Mononuclear cell (primary cell): ENCODE results near the gene ALB. TPM values are rescaled to one million over a fixed set of nuclear protein-coding genes. Genes with fewer than 3 reads are reported as not detected.

Experiments
- H3K27me3 ChIP-seq: 2 replicates; pipeline ENCODE4 v1.6.0; 2011; ENCODE audit warnings: low read length, control low read depth; ENCODE audit not compliant: insufficient read depth
- H3K4me1 ChIP-seq: 2 replicates; pipeline ENCODE4 v1.5.1; 2011; ENCODE audit warnings: mild to moderate bottlenecking, low read length, control low read depth; ENCODE audit not compliant: insufficient read depth
- H3K4me3 ChIP-seq: 2 replicates; pipeline ENCODE4 v1.5.1; 2011; ENCODE audit warnings: mild to moderate bottlenecking, low read length, moderate library complexity
- H3K9me3 ChIP-seq: 2 replicates; pipeline ENCODE4 v1.5.1; 2011; ENCODE audit warnings: low read depth, mild to moderate bottlenecking, control low read depth, low read length
- total RNA-seq: library from RNA; depleted of rRNA; stranded (reverse); fragments of >200 nt; gene quantifications from one replicate; pipeline ENCODE4 v1.2.3, GENCODE V29; 2012

The ALB gene
- total RNA-seq, 1 donor = 0.31 TPM

DNA sequence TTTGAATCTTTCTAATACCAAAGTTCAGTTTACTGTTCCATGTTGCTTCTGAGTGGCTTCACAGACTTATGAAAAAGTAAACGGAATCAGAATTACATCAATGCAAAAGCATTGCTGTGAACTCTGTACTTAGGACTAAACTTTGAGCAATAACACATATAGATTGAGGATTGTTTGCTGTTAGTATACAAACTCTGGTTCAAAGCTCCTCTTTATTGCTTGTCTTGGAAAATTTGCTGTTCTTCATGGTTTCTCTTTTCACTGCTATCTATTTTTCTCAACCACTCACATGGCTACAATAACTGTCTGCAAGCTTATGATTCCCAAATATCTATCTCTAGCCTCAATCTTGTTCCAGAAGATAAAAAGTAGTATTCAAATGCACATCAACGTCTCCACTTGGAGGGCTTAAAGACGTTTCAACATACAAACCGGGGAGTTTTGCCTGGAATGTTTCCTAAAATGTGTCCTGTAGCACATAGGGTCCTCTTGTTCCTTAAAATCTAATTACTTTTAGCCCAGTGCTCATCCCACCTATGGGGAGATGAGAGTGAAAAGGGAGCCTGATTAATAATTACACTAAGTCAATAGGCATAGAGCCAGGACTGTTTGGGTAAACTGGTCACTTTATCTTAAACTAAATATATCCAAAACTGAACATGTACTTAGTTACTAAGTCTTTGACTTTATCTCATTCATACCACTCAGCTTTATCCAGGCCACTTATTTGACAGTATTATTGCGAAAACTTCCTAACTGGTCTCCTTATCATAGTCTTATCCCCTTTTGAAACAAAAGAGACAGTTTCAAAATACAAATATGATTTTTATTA, 28.3 kb downstream of the ALB start:
- Histone ChIP-seq H3K4me1 (no peaks in the 10 kb centered on the region), H3K27me3 (no peaks in the 10 kb centered on the region), H3K9me3 (no peaks in the 10 kb centered on the region), H3K4me3 (no peak overlapping the region)

DNA sequence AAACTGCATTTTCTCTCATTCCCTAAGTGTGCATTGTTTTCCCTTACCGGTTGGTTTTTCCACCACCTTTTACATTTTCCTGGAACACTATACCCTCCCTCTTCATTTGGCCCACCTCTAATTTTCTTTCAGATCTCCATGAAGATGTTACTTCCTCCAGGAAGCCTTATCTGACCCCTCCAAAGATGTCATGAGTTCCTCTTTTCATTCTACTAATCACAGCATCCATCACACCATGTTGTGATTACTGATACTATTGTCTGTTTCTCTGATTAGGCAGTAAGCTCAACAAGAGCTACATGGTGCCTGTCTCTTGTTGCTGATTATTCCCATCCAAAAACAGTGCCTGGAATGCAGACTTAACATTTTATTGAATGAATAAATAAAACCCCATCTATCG, 29.1 kb downstream of the ALB start:
- H3K9me3 ChIP-seq = no peaks in the 10 kb centered on the region
- no peaks in the 10 kb centered on the region for H3K4me1 ChIP-seq
- no peak overlapping the region for H3K4me3 ChIP-seq
- H3K27me3 ChIP-seq = no peaks in the 10 kb centered on the region

DNA sequence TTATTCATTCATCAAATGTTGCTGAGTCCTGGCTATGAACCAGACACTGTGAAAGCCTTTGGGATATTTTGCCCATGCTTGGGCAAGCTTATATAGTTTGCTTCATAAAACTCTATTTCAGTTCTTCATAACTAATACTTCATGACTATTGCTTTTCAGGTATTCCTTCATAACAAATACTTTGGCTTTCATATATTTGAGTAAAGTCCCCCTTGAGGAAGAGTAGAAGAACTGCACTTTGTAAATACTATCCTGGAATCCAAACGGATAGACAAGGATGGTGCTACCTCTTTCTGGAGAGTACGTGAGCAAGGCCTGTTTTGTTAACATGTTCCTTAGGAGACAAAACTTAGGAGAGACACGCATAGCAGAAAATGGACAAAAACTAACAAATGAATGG, 30.2 kb downstream of the ALB start:
- no peak overlapping the region for H3K4me3 ChIP-seq
- no peaks in the 10 kb centered on the region for H3K9me3 ChIP-seq
- no peaks in the 10 kb centered on the region for H3K27me3 ChIP-seq
- H3K4me1 ChIP-seq = no peaks in the 10 kb centered on the region

DNA sequence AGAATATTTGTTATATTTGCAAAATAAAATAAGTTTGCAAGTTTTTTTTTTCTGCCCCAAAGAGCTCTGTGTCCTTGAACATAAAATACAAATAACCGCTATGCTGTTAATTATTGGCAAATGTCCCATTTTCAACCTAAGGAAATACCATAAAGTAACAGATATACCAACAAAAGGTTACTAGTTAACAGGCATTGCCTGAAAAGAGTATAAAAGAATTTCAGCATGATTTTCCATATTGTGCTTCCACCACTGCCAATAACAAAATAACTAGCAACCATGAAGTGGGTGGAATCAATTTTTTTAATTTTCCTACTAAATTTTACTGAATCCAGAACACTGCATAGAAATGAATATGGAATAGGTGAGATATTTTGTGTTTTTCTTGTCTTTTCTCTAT, 31.9 kb downstream of the ALB start, which contains the start of gene AFP:
TSS of gene AFP (plus strand) at position 238 of the 400 bp plus-strand sequence. CDS start at position 280, 42 bp downstream.
- Histone ChIP-seq H3K9me3 (no peaks in the 10 kb centered on the region), H3K4me1 (no peaks in the 10 kb centered on the region), H3K27me3 (no peaks in the 10 kb centered on the region), H3K4me3 (no peak within 1 kb of the TSS)

DNA sequence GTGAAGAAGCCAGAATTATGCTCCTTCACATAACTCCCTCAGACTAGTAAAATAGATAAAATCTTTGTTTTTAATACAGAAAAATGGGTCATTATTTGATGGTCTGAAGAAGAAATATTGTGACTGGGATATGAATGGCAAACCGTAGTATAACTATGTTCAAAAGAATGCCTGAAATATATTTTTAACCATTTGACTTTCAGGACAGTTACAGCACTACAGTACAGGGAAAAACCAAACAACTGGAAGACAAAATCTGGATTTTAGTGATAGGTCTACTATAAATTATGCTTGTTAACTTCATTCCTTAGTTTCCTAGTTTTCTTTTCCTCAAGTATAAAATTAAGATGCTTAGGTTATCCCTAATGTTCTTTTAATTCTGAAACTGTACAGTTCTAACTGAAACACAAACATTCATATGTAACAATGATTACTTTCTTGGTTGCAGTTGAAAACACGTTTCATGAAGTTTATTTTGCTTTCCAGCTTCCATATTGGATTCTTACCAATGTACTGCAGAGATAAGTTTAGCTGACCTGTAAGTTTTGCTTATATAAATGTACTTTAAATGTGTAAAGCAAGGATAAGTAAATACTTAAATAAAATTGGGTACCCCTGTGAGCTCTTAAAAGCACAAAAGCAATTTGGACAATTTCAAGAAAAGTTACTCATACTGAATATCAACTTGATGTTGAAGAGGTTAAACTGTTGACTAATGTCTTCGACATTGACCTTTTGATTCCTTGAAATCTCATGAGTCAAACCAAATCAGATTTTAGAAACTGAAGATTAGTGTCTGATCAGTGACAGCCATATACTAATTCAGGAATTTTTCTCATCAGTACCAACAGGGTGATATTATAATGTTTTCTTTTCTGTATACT, 32.8 kb downstream of the ALB start:
- no peaks in the 10 kb centered on the region for H3K9me3 ChIP-seq
- no peaks in the 10 kb centered on the region for H3K27me3 ChIP-seq
- no peak overlapping the region for H3K4me3 ChIP-seq
- no peaks in the 10 kb centered on the region for H3K4me1 ChIP-seq

DNA sequence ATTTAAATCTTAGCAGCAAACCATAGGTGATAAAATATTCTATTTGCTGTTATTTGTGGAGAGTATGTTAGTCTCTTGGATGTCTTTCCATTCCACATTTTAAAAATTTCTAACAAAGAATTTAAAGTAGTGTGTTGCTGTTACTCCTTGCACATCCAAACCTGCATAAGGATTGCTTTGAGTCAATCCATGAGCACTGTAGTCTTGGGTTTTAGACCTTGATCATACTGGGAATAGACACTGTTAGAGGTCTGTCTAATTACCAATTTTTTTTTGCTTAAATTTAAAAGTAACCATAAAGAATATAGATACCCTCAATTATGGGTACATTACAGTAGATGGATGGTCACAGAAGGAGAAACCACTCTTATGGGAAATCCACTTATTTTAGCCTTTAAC, 33.5 kb downstream of the ALB start:
- no peak overlapping the region for H3K4me3 ChIP-seq
- H3K4me1 ChIP-seq = no peaks in the 10 kb centered on the region
- no peaks in the 10 kb centered on the region for H3K27me3 ChIP-seq
- no peaks in the 10 kb centered on the region for H3K9me3 ChIP-seq

DNA sequence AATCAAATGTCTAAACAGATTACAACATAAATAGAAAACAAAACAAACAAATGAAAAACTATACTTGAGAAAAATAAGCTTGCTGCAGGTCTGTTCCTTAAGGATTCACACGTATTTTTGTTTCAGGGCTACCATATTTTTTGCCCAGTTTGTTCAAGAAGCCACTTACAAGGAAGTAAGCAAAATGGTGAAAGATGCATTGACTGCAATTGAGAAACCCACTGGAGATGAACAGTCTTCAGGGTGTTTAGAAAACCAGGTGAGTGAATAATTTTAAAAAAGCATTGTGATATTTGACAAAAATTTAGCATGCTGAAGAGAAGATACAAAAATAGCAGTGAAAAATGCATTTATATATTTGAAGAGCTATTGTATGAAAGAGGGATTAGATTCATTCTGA, 34.0 kb downstream of the ALB start:
- H3K27me3 ChIP-seq = no peaks in the 10 kb centered on the region
- H3K9me3 ChIP-seq = no peaks in the 10 kb centered on the region
- no peaks in the 10 kb centered on the region for H3K4me1 ChIP-seq
- no peak overlapping the region for H3K4me3 ChIP-seq

DNA sequence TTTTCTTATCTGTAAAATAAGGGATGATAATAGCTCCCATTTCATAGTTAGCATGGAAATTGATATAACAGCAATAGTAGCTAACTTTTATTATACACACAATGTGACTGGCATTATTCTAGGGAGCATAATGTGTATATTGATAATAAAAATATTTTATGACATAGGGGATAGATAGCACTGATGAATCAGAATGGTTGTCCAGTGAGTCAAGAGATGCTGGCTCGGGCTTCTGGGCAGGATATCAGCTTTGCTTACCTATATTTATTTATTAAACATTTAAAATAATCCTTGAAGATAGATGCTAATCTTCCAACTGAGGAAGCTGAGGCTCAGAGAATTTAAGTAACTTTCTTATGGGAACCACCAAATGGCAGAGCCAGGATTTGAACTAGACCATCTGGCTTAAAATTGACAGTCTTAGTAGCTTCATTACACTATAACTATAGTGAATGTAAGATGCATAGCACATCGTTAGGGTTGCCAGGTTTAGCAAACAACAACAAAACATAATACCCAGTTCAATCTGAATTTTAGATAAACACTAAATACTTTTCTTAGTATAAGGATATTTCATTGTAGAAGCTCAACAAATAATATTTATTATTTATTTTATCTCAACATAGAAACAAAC, 34.6 kb downstream of the ALB start:
- H3K9me3 ChIP-seq = no peaks in the 10 kb centered on the region
- no peaks in the 10 kb centered on the region for H3K27me3 ChIP-seq
- no peaks in the 10 kb centered on the region for H3K4me1 ChIP-seq
- no peak overlapping the region for H3K4me3 ChIP-seq

DNA sequence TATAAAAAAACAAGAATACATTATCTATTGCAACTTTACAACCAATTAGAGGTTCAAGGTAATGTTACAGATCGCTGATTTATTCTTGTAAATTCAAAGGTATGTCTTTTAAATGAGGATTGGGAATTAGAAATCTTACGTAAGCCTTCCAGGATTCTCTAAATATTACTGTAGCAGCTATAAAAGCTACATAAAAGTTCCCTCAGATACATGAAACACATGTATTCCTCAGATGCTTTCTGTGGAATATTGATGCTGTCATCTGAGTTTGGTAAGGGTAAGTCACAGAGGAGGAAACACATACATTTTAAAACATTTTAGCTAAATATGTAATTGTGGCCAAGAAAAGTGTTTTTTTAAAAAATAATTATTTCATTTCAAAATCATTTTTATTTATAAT, 35.4 kb downstream of the ALB start:
- no peak overlapping the region for H3K4me3 ChIP-seq
- no peaks in the 10 kb centered on the region for H3K9me3 ChIP-seq
- no peaks in the 10 kb centered on the region for H3K27me3 ChIP-seq
- no peaks in the 10 kb centered on the region for H3K4me1 ChIP-seq

DNA sequence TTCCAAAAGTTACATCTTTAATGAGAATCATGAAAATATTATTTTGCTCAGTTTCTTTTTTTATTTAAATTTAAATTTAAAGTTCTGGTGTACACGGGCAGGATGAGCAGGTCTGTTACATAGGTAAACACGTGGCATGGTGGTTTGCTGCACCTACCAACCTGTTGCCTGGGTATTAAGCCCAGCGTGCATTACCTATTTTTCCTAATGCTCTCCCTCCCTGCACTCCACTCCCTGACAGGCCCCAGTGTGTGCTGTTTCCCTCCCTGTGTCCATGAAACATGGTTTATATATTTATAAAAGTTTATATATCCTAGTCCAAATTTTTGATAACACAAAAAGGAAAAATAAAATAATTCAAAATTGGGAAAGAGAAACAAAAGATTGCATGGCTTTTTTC, 35.9 kb downstream of the ALB start:
- Histone ChIP-seq H3K4me3 (no peak overlapping the region), H3K27me3 (no peaks in the 10 kb centered on the region), H3K9me3 (no peaks in the 10 kb centered on the region), H3K4me1 (no peaks in the 10 kb centered on the region)

DNA sequence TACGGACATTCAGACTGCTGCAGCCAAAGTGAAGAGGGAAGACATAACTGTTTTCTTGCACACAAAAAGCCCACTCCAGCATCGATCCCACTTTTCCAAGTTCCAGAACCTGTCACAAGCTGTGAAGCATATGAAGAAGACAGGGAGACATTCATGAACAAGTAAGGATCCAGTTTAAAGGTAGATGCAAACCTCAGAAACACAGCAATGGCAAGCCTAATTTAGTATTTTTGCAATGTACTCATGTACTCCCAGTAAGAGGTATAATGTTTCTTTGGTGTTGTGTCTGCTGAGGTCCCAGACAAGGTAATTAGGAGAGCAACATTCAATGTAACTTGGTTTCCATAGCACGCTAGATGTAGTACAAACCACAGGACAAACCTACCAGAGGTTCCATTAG, 36.6 kb downstream of the ALB start:
- H3K4me1 ChIP-seq = no peaks in the 10 kb centered on the region
- H3K9me3 ChIP-seq = no peaks in the 10 kb centered on the region
- no peak overlapping the region for H3K4me3 ChIP-seq
- no peaks in the 10 kb centered on the region for H3K27me3 ChIP-seq

DNA sequence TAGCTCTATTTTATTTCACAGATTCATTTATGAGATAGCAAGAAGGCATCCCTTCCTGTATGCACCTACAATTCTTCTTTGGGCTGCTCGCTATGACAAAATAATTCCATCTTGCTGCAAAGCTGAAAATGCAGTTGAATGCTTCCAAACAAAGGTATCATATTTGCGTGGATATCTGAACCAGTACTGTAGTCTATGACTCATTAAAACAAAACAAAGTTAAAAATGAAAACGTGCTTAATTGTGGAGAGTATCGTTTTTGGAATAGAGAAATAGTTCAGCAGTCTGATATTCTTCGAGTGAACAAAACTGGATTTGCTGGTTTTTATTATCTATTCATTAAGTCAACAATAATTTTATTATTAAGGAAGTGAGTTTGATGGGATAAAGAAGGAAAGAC, 38.2 kb downstream of the ALB start:
- Histone ChIP-seq H3K9me3 (no peaks in the 10 kb centered on the region), H3K27me3 (no peaks in the 10 kb centered on the region), H3K4me1 (no peaks in the 10 kb centered on the region), H3K4me3 (no peak overlapping the region)

DNA sequence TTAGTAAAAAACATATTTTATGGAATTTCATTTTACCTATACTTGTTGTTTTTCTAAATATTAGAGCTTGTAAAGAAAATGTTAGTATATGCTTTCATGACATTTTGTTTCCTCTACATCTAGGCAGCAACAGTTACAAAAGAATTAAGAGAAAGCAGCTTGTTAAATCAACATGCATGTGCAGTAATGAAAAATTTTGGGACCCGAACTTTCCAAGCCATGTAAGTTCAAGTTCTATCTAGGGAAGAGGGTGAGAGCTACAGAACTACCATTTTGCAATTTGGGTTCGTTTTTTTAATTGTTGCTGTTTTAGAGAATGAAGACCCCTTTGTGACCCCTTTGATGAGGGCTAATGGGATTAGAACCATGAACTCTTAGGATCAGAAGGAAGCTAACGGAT, 39.1 kb downstream of the ALB start:
- Histone ChIP-seq H3K9me3 (no peaks in the 10 kb centered on the region), H3K4me3 (no peak overlapping the region), H3K27me3 (no peaks in the 10 kb centered on the region), H3K4me1 (no peaks in the 10 kb centered on the region)

- no peak overlapping the region for H3K4me3 ChIP-seq
- H3K9me3 ChIP-seq = no peaks in the 10 kb centered on the region
- no peaks in the 10 kb centered on the region for H3K4me1 ChIP-seq
- H3K27me3 ChIP-seq = no peaks in the 10 kb centered on the region
These were observed 41.6 kb downstream of the ALB start for GRCh38 chr4:73445383-73446335.
